ENCODE results near the gene TLE3.

The TLE3 gene

GRCh38 chr15:70099167-70099966 is 1.6 kb upstream of the TLE3 start:
- peak; percentile 100 for DNase-seq (ENCODE audit: low read depth in 2 of 2)

GRCh38 chr15:70098461-70099166 is 897 bp upstream of the TLE3 start:
- DNase-seq (ENCODE audit: low read depth in 2 of 2), result no peak

DNA sequence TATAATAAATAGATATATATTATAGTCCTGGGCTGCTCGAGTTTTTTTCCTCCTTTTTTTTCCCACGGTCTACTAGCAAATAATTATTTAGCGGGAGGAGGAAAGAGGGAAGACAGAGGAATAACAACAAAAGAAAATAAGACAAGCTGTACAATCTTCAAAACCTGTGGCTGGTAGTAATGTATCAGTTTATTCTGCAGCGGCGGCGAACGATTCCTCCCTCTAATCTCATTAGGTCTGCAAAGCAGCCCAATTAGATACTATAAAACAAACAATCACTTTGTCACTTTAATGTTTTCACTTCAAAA is 390 bp upstream of the TLE3 start:
- DNase-seq (ENCODE audit: low read depth in 2 of 2), result no peak

DNA sequence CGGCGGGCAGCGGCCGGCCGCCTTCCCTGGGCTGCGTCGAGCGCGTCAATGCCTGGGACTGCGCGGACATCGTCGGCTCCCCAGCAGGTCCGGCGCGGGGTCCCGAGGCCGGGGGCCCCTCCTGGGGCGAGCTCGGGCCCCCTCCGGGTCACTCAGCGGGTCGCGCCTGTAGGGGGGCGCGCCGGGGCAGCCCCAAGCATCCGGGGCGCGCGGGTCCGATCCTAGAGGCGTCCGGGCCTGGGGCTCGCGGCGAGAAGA is 725 bp downstream of the TLE3 start:
- no peak for DNase-seq (ENCODE audit: low read depth in 2 of 2)

GRCh38 chr15:70096215-70097062 is 1.3 kb downstream of the TLE3 start:
- DNase-seq (ENCODE audit: low read depth in 2 of 2), result peak; percentile 50 to 56

- peak; percentile 29 to 49 for DNase-seq (ENCODE audit: low read depth in 2 of 2)
Measured at GRCh38 chr15:70095408-70096214, 2.1 kb downstream of the TLE3 start.

DNA sequence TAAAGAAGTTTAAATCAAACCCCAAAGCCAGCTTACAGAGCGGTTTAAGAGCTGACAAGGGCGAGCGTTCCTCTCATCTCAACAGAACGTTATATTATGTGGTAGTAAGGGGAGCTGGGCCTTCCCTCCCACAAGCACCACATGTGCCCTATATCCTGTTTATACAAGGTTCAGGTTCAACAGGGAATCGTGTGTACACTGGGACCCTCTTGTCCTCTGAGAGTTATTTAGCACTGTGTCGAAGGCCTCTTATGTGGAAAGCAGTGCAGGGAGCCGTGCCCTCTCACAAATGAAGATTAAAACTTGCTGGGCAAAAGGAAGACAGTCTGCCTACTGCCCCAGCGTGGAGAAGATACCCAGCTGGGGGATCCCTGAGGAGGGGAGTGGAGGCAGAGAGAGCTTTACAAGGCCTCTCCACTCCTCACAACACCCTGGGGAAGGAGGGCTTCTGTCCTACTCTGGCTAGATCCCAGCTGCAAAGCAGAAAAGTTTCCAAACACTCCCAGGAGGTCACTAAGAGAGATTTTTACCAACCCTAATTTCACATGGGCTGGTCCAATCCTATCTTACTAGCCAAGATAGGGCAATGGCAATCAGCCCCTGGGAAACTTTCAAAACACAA is 2.9 kb downstream of the TLE3 start:
- no peak for DNase-seq (ENCODE audit: low read depth in 2 of 2)

GRCh38 chr15:70093481-70094319 is 4.0 kb downstream of the TLE3 start:
- no peak for DNase-seq (ENCODE audit: low read depth in 2 of 2)

DNA sequence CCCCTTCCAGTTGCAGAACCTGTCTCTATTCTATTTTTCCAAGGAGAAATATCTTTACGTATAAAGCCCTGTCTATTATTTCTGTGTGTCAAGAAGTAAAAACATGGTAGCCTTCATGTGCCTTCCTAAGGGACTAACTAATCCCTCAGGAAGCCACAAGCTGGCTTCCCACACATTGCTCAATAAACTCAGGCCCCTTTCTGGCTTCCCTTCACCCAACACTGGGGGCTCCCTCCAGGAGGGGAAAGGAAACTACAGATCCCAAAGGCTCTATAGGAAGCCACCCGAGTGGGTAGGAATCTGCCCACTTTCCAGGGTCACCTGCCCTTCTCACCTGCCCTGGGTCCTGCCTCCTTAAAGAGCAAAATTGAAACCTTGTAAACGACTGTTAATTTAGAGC is 4.6 kb downstream of the TLE3 start:
- no peak for DNase-seq (ENCODE audit: low read depth in 2 of 2)

DNA sequence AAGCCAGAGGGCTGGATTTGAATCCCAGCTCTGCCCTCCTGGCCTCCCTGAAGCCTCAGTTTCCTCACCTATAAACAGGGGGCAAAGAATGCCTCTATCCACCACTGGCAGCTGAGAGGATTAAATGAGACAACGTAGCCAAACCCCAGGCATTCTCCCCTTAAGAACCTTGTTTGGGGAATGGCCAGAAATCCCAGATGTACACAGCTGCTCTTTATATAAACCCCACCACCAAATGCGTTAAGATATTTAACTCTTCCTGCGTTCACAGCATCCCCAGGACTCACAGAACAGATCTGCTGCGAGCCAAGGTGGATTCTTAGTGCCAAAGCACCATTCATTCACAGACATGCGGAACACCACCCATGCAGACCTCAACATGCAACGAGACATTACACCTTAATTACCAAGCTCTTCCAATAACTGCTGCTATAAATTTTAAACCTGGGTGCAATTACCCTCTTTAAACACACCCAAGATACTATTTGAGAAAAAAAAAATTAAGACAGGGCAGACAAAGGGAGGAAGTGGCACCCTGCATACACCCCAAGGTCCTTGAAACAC is 5.2 kb downstream of the TLE3 start:
- no peak for DNase-seq (ENCODE audit: low read depth in 2 of 2)

GRCh38 chr15:70091726-70092463 is 5.8 kb downstream of the TLE3 start:
- DNase-seq (ENCODE audit: low read depth in 2 of 2), result no peak

- DNase-seq (ENCODE audit: low read depth in 2 of 2), result no peak
Measured at GRCh38 chr15:70090436-70091296, 7.1 kb downstream of the TLE3 start.

- DNase-seq (ENCODE audit: low read depth in 2 of 2), result no peak
Measured at GRCh38 chr15:70089692-70089971, 8.1 kb downstream of the TLE3 start.

- DNase-seq (ENCODE audit: low read depth in 2 of 2), result no peak
Measured at GRCh38 chr15:70088887-70089691, 8.6 kb downstream of the TLE3 start.

DNA sequence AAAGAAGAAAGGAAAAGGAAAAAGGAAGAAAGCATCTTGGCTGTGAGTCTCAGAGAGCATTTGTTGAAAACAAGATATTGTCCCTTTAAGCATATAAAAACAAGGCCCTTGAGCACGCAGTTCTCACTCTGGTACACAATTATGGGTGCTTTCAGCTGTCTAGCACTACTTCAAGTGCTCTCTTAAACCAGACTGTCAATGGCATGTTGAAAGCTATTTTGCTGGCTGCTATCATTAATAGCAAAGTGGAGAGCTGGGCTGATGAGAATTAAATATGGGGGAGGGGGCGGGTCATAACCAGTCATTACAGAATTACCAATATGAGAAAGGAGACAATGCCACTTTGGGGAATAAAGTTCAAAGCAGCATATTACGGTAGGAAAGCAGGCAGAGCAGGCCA is 9.3 kb downstream of the TLE3 start:
- DNase-seq (ENCODE audit: low read depth in 2 of 2), result no peak

DNA sequence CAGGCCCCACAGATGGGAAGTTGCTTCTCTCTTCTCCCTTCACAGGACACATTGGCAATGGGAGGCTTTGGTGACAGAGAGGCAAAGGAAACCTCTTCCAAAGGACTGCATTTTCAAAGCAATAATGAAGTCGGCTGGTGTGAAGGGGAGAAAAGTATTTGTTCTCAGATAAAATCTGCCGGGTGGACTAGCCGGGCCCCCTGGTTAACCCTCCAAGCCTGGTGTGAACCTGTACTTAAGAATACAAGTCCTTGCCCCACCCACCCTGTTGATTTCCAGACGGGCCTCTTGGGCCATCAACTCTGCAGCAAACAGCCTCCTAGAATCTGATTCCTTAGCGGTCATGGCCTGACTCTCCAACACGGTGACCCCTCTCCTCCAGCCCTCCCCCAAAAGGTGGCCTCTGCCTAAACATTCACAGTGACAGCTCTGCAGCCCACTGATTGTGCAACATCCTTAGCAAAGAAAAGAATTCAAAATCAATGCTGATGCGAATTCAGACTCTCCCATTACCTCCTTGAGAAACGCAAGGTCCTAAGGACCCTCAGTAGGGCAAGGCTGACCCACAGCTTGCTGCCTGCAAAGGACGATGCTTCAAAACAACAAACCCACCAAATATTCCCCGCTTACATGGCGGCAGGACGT is 9.9 kb downstream of the TLE3 start:
- no peak for DNase-seq (ENCODE audit: low read depth in 2 of 2)

DNA sequence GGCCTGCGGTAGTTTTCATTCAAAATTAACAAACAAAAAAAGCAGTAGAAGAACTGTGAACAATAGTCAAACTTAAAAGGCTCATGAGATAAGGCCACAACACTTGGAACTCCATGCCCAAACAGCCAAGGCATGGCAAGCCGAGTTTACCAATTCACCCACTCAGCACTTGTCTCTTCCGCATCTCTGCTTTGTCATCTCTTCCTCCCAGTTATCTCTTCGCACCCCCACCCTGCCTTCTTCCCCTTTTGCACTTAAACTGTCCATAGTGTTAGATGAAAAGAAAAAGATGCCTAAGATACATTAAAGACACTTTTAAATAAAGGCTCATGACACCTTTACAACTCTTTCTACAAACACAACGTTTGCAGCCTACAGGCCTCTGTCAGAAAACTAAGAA is 11.1 kb downstream of the TLE3 start:
- DNase-seq (ENCODE audit: low read depth in 2 of 2), result no peak

DNA sequence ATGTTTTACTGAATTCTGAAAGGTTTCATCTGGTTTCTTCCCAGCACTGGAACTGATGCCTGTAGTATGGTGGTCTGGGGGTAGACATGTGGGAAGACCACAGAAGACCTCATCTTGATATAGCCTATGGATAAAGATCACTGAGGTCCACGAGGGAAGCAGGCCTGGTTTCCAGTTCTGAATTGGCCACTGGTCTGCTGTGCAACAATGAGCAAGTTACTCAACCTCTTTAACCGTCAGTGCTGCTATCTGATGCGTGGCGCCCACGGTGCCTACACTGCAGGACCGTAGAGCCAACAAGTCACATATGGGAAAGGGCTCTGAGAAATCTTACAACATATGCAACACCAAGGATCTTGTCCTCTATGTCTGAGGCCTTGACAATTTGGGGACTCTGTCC is 13.3 kb downstream of the TLE3 start:
- DNase-seq (ENCODE audit: low read depth in 2 of 2), result no peak
